ENCODE data around the gene ERO1B.

Gene ERO1B

DNA sequence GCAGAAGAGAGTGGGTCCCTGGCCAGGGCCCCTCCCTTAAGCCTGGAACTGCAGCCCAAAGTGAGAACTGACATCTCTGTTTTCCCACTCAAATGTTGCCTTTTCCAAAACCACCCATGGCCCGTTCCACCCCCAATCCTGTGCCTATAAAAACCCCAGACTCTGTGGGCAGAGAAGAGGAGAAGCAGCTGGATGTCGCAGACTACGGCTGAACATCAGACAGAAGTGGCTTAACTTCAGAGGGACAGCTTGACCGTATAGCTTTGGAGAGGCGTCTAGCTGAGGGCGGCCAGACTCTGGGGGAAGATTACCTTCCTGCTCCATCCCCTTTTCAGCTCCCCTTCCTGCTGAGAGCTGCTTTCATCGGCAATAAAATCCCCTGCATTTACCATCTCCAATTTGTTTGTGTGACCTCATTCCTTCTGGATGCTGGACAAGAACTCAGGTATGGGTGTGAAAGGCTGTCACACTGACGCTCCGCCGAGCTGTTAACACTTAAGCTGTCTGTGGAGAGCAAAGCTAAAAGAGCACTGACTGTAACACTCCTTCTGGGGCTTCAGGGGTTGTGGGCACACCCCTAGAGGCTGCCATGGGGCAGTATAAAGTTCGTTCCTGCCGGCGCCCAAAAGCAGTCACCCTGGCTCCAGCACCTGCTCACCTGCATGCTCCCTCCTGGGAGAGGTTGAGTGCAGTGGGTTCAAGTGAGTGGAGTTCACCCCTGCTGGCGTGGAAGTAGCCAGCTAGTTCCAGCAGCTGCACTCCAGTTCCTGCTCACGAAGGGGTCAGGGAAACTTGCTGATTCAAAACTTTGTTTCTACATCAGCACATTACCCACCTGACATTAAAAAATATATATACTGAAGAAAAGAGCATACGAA is 19.6 kb upstream of the ERO1B start:
- no peak for DNase-seq (ENCODE audit: low read depth in 2 of 2)

DNA sequence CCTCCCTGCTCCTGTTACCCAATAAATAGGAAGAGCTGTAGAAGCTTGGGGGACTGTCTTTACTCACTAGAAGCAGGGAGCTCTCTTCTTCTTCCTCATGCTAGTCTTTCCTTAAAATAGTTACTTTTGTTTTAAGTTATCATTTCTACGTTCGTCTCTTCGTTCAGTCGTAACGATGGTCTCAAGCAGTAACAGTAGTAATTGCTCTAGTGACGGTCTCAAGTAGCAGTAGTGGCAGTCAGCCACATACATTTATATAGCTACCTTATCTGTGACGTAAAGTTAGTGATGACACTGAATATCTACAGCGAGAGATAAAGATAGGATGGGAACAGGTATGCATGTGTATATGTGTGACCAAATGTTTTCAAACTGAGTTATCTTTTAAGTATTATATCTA is 15.4 kb upstream of the ERO1B start:
- no peak for DNase-seq (ENCODE audit: low read depth in 2 of 2)

DNA sequence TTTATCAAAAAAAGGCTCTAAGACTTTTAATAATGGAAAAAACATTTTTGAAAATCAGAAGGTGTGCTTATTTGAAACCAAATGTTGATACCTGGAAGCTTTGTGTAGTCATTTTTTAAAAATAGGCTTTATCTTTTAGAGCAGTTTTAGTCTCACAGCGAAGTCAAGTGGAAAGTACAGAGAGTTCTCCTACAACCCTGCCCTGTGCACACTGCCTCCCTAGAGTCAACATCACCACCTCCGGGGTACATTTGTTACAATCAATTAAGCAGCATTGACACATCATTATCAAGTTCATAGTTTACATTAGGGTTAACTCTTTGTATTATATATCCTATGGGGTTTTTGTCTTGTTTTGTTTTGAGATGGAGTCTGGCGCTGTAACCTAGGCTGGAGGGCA is 10.7 kb upstream of the ERO1B start:
- DNase-seq (ENCODE audit: low read depth in 2 of 2), result no peak

DNA sequence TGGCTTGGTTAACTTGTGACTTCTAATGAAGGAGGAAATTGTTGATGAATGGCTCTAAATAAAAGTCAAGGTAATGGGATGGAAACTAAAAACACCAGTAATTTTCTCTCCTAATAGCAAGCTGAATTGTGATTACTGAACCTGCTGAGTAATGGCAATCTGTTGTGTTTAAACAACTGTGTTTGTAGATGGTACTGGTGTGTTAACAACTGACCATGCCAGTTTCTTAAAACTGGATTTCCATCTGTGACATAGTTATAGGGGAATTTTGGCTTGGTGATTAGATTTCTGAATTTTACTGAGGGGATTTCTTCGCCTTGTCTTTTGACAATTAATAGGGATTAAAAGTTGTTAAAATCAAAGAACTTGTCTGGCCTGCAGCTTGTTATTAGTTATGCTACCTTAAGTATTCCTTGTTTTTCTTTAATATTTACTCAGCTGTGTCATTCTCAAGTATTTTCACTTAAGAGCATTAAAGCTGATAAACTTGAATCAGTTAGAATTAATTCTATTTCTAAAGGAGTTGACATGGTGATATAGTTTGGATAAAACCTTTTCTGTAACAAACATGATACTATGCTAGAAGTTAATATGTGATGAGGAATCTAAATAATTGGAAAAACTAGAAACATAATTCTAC is 7.9 kb upstream of the ERO1B start:
- DNase-seq (ENCODE audit: low read depth in 2 of 2), result no peak

DNA sequence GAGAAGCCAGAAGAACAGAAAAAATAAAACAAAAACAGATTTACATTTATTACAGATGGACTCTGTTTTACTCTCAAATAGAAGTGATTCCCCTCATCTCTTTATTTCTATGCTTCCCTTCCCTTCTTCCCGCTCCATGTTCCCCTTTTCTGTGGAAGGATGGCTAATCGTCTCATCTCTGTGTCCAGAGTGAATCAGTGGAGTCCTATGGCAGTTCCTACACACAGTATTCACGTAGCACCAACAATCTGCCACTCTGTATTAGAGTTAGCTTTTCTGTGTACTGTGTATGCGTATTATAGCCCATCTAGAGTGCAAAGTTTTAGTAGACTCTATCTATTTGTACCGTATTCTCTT is 6.8 kb upstream of the ERO1B start:
- DNase-seq (ENCODE audit: low read depth in 2 of 2), result no peak

DNA sequence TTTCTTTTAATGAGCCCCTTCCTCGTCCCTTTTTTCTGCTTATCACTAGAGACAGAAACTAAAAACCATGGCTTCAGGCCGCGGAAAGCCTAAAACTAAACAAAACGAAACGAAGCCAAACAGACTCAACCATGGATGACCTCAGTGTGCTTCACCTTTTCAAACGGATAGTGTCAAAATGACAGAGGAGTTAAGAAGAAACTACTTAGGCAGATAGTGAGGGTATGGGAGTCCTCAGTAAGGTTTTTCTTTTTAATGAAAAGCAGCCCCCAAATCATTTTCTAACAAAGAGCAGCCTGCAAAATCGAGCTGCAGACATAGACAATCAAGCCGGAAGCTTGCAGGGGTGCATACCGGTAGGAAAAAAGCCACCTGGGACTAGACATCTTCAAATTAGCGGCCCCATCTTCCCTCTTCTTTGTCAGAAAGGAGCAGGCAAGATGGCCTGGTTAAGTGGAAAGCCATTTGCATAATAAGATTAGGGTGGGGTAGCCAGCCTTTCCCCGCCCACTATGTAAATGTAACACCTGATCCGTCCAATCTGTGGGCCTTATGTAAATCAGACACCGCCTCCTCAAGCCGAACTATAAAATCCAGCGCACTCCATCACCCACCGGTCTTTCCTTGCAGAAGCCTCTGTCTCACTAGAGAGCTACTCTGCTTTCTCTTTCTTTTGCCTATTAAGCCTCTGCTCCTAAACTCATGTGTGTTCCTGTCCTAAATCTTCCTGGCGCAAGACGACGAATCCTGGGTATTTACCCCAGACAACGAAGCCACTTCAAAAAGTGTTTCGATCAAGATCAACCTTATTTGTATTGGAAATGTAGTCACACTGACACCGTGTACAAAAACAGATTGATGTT is 6.2 kb upstream of the ERO1B start:
- no peak for DNase-seq (ENCODE audit: low read depth in 2 of 2)

DNA sequence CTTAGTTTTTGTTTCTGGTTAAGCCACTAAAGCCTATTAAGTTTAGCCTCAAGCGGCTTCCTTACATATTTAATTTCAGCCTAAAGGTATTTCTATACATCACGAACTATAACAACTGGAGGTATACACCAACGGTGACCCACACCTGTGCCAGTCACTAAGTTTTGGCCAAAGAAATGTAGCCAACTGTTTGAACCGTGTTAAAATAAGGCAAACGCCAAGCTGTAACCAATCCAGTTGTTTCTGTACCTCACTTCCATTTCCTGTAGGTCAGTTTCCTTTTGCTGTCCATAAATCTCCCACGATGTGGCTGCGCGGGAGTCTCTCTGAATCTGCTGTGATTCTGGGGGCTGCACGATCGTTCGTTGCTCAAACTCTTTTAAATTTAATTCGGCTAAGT is 5.6 kb upstream of the ERO1B start:
- DNase-seq (ENCODE audit: low read depth in 2 of 2), result no peak

DNA sequence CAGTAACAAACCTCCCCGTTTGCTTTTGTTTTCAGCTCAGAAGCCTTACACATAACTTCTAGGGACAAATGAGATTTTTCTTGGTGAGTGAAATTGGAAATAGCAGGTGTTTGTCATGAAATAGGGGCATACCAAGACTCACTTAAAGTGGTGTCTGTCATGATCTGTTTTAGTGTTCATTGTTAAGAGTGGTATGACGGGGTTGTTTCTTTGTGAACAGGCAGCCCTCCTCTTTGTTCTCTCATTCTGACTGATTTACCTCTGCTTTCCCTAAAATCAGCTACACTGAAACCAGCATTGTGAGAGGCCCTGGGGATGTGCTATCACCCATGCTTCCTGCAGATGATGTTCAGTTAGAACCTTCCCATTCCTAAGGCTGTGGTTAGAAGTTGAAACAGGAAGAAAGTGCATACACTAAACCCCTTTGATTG is 2.5 kb upstream of the ERO1B start:
- no peak for DNase-seq (ENCODE audit: low read depth in 2 of 2)

GRCh38 chr1:236282719-236283118 is 961 bp upstream of the ERO1B start:
- no peak for DNase-seq (ENCODE audit: low read depth in 2 of 2)

DNA sequence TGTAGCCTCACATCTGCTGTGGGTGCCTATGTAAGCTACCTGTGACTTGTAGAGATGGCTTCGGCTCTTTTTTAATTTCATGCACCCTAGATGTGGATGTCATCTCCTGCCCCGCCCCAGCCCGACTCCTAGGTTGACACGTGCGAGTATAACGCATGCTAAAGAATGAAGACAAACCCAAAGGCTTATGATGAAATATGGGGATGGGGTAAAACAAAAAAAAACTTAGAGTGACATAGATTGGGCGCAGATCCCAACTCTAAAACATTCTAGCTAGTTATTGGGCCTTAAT is 613 bp upstream of the ERO1B start:
- peak in 1 of 2 donors; percentile 9 for DNase-seq (ENCODE audit: low read depth in 2 of 2)

- DNase-seq (ENCODE audit: low read depth in 2 of 2), result peak in 1 of 2 donors; percentile 4
Observed at GRCh38 chr1:236281198-236281653, 532 bp downstream of the ERO1B start.

DNA sequence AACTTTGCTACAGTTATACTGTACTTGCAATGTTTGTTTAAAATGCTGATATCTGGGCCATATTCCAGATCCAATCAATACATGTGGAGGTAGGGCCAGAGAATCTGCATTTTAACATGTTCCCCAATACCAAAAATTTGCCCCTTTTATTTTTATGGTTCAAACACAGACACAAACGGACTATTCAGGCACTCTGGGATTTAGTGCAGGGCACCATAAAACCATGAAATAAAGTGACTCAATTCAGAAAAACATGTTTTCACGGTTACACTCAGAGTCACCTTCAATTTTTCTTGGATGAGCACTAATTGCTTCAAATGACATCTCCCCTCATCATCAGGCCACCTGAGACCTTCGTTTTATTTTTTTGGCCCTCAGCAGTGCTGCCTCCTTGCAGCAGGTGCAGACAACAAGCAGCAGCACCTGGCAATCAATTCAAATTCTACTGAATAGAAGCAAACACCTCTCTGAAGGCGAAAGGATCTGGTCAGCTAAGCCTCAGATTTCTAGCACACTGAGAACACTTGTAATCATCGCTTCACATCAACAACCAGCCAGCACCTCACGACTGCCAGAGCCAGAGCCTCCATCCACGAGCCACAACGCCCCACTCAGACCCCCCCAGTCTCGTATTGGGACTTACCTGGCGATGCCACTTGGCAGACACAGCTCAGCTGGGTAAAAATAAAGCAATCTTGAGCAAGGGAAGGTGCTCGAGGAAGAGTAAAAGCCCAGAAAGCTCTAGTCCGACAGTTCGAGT is 1.1 kb downstream of the ERO1B start:
- peak in 1 of 2 donors; percentile 1 for DNase-seq (ENCODE audit: low read depth in 2 of 2)

DNA sequence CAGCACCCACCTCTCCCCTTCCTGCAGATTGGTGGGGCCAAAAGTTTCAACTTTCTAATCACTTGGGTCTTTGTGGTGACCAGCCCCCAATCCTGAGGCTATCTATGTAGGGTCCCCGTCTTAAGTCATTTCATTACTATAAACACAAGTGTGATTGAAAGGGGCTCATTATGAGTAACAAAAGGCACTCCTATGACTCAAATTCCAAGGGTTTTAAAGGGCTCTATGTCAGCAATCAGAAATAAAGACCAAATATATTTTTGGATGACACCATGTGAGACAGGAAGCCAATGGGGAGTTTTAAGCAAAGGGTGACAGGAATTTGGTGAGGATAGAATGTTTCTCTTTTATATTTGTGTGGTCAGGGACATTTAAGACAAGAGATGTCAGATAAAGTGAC is 6.2 kb downstream of the ERO1B start:
- no peak for DNase-seq (ENCODE audit: low read depth in 2 of 2)

DNA sequence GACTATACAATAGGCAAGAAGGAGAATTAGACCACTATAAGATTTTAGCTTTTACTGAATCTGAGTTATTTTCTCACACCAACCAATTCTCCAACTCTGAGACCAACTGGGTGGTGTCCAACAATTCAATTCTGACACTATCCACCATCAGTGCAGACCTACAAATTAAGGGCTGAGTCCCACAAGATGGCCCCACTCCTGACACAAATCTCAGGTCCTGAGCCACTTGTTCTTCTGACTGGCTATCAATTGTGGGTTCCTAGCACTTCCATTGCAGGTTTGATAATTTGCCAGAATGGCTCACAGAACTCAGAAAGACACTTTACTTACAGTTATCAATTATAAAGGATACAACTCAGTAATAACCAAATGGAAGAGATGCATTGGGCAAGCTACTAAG is 6.7 kb downstream of the ERO1B start:
- DNase-seq (ENCODE audit: low read depth in 2 of 2), result no peak

GRCh38 chr1:236273358-236273757 is 8.4 kb downstream of the ERO1B start:
- DNase-seq (ENCODE audit: low read depth in 2 of 2), result no peak

- no peak for DNase-seq (ENCODE audit: low read depth in 2 of 2)
Observed at GRCh38 chr1:236269439-236269838, 12.3 kb downstream of the ERO1B start.

GRCh38 chr1:236261898-236262297 is 19.9 kb downstream of the ERO1B start:
- no peak for DNase-seq (ENCODE audit: low read depth in 2 of 2)

GRCh38 chr1:236261033-236261432 is 20.7 kb downstream of the ERO1B start:
- no peak for DNase-seq (ENCODE audit: low read depth in 2 of 2)

GRCh38 chr1:236259043-236259442 is 22.7 kb downstream of the ERO1B start:
- DNase-seq (ENCODE audit: low read depth in 2 of 2), result no peak

GRCh38 chr1:236258114-236258622 is 23.6 kb downstream of the ERO1B start:
- no peak for DNase-seq (ENCODE audit: low read depth in 2 of 2)

GRCh38 chr1:236257216-236257615 is 24.5 kb downstream of the ERO1B start:
- no peak for DNase-seq (ENCODE audit: low read depth in 2 of 2)
